GM18498 (cell line): ENCODE data around the gene MAP3K3.

Source experiments
- ATAC-seq: cut with Tn5 transposase; IDR thresholded peaks from one replicate; pipeline ENCODE4 v1.9.1; 2021; ENCODE audit warnings: mild to moderate bottlenecking, moderate library complexity; ENCODE audit not compliant: unreplicated experiment

MAP3K3 gene

DNA sequence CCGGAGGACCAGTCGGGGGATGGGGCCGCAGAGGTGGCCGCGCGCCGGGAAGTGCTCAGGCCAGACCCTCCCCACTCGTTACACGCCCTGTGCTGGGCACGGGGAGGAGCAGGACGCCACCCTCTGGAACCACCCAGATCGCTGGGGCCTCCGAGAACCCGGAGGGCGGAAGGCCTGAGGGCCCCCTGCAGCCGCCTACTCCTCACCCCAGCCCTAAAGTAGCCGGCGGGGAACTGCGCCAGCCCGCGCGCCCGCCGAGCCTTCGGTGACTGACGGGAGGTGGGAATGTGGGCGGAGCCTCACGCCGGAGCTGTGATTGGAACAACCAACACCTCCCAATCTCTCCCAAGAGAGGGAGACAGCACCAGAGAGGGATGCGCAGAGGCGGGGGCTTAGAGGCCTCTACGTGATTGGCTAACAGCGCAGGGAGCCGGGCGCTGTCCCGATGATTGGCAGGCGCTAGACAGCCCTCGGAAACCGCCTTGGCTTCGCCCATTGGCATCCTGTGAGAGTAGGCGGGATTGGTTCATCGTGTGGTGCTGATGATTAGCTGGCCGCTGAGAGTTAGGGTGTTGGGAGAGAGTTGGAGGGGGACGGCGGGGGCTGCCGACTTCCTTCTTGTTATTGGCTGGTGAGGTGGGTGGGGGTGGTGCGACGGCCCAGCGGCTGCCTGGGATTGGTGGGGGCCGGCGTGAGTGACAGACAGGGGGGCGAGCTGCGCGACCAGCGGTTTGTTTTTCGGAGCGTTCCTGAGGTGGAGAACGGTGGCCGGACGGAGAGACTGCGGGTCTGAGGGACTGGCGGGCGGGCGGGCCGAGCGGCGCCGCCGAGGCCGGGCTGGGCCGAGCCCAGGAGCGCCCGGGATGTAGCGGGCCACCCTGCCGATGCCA lies at the start of gene MAP3K3:
Gene MAP3K3, plus strand, starts transcription at position 734 of the 890 bp plus-strand sequence. CDS start 343 bp downstream, outside the sequence.
- ATAC-seq, result peak; percentile 89

DNA sequence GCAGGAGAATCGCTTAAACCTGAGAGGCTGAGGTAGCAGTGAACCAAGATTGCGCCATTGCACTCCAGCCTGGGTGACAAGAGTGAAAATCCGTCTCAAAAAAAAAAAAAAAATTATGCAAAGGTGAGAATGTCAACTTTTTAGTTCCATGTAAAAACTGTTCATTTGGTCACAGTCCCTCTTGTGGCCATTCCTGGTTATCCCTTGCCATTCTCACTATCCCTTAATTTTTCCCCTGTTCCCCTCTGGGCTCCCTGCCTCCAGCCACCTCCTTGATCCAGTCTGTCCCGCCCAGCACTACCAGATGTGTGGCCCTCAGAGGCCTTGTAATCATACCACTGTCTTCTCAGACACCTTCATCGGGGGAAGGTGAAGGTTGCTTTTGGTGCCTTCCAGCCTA lies 48.6 kb upstream of the MAP3K3 start:
- no peak for ATAC-seq

DNA sequence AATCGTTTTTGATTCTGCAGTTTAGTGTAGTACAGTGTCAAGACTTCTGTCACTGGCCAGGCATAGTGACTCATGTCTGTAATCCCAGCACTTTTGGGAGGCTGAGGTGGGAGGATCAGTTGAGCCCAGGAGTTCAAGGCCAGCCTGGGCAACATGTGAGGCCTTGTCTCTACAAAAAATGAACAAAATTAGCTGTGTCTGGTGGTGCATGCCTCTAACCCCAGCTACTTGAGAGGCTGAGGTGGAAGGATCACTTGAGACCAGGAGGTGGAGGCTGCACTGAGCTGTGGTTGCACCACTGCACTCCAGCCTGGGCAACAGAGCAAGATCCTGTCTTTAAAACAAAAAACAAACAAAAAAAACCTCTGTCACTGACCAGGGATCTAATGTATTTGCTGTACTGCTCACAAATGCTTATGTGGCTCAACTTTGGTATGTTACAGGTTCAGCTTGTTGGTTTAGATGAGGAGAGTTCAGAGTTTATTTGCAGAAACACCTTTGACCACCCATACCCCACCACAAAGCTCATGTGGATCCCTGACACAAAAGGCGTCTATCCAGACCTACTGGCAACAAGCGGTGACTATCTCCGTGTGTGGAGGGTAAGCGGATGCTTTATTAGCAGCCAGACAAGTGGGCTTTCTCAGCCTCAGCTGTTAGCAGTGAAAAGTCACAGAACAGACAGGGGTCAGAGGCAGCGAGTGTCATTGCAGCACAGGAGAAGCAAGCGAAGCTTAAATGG lies 44.0 kb upstream of the MAP3K3 start:
- no peak for ATAC-seq

DNA sequence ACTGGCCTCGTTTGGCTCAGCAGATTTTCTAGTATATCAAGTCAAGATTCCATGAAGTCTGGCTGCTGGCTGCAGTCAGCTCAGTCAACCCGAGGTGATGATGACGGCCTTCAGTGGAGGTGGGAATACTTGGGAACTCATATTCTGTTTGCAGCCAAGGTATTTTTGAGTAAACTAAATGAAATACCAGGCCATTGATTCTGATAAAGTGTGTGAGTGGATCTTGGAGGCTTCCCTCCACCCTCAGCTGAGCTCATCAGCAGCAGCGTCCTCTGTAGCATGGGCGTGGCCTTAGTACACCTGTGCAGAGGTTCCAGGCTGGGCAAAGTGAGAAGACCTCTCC lies 43.5 kb upstream of the MAP3K3 start:
- no peak for ATAC-seq

DNA sequence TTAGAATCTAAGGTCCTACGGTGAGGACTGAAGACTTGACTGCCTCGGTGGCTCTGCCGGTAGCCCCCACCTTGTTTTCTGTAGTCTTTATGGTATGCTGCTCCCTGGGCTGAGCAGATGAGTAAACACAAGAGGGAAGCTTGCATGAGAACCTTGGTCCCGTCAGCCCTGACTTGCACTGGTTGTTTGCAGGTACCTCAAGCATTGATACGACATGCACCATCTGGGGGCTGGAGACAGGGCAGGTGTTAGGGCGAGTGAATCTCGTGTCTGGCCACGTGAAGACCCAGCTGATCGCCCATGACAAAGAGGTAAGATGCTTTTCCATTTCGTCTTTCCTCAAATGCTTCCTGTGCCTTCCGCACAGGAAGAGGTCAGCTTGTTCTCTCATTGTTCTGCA lies 42.6 kb upstream of the MAP3K3 start:
- ATAC-seq, result no peak

DNA sequence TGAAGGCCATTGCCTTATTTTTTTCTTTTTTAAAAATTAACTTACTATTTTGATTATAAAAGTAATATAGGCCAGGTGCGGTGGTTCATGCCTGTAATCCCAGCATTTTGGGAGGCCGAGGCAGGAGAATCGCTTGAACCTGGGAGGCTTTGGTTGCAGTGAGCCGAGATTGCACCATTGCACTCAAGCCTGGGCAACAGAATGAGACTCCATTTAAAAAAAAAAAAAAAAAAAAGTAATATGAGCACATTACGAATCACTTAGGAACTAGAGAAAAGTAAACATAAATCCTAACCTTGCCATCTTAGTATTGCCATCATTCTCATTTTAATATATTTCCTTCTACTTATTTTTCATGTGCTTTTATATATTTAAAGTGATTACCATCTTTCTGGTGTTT lies 34.4 kb upstream of the MAP3K3 start:
- ATAC-seq, result no peak

DNA sequence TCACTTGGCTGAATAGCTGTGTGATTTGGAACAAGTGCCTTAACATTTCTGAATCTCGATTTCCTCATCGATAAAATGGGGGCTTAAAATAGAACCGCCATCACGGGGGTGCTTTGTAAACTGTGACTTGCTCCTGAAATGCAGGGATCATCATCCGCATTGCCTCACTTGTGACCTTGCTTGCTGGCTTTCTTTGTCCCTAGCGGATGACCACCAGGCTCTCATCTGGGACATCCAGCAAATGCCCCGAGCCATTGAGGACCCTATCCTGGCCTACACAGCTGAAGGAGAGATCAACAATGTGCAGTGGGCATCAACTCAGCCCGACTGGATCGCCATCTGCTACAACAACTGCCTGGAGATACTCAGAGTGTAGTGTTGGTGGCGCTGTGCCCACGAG lies 33.4 kb upstream of the MAP3K3 start:
- ATAC-seq, result no peak

DNA sequence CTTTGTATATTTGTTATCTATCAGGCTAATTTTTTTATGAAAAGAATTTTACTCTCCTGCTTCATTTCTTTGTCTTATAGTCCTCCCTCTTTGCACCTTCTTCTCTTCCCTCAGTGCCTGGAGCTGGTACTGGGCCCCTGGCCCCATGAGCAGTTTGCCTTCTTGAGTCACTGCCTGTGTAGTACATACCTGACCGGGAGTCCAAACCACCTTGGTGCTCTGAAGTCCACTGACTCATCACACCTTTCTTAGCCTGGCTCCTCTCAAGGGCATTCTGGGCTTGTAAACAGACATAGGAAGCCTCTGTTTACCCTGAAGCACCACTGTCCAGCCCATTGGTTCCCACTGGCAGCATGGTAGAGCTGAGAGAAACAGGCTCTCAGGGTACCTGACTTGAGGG lies 32.6 kb upstream of the MAP3K3 start:
- ATAC-seq, result no peak

DNA sequence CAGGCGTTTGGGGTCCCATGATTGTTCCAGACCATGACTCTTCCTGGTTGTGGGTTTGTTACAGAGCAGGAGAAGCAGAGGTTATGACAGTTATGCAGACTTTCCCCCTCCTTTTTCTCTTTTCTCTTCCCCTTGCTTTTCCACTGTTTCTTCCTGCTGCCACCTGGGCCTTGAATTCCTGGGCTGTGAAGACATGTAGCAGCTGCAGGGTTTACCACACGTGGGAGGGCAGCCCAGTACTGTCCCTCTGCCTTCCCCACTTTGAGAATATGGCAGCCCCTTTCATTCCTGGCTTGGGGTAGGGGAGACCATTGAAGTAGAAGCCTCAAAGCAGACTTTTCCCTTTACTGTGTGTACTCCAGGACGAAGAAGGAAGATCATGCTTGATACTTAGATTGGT lies 29.4 kb upstream of the MAP3K3 start:
- no peak for ATAC-seq

DNA sequence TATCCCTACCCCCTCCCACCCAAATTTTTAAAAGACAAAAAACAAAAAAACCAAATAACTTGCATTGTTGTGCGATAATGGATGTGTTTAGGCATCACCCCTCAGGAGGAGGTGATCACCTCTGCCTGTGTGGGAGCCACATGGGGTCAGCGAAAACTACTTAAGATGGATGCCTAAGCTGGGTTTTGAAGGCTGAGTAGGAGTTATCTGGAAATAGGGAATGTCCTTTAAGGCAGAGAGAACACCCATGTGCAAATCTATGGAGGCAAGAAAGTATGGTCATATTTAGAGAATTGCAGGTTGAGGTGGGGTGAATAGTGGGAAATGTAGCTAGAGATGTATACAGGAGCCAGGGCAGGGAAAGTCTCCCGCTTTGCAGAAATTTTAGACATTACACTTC lies 27.1 kb upstream of the MAP3K3 start:
- ATAC-seq, result no peak

DNA sequence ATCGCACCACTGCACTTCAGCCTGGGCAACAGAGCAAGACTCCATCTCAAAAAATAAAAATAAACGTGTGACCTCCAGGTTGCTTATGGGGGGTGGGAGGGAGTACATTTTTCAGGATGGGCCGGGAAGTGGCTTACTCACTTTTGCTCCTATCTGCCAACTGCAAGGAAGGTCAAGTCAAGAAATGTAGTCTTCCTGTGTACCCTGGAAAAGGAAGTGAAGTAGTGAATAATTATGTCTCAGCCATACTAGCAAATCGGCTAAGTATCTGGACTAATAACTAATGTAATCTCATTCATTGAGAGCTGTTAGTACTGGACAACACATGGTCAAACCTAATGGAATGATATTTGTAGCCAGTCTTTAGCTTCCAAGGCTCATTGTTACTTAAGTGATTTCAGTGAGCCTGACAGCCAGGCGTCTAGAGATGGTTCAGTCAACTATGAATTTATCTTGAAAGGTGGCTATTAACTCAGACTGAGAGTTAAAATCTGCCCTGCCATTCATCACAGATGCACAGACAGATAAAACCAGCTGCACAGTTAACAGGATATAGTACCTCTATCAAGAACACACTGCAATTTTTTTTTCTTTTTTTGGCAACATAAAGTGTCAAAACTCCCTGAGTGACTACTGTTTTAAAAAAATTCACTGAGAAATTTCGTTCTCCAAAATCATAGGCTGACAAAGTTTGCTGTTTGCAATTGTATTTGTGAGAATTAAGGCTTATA lies 25.2 kb upstream of the MAP3K3 start:
- no peak for ATAC-seq

DNA sequence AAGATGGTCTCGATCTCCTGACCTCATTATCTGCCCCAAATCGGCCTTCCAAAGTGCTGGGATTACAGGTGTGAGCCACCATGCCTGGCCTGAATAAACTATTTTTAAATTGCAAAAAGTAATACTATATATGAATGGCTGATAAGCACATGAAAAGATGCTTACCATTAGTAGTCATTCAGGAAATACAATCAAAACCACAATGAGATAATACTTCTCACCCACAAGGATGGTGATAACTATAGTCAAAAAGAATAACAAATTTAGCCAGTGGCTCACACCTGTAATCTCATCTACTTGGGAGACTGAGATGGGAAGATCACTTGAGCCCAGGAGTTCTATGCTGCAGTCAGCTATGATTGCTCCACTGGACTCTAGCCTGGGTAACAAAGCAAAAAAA lies 23.9 kb upstream of the MAP3K3 start:
- no peak for ATAC-seq

DNA sequence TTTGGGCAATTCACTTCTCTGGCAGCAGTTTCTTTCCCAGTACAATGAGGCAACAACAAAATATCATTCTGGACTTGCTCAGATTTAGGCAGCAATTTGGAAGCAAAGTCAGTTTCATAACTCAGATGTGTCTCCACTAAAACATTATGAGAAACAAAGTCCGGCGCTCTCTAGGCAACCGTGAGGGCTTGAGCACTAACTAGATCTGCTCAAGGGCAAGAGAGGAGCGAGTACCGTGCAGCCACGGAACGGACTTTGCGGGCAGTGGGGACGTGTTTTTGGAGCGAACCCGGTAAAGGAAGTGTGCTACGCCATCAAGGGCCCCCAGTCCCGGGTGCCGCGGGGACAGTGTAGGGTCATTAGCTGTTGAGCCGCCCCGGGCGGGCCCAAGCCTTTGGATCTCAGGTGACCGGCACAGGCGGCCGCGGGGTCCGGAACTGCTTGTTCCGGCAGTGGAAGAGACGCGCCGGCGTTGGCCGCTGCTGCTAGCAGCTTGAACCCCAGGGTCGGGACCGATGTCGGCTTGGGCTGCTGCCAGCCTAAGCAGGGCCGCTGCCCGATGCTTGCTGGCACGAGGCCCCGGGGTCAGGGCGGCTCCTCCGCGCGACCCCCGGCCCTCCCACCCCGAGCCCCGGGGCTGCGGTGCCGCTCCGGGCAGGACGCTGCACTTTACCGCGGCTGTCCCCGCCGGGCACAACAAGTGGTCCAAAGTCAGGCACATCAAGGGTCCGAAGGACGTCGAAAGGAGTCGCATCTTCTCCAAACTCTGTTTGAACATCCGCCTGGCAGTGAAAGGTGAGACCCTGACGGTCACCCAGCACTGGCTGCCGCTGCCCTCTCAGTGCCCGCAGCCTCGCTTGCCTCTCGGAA lies 21.4 kb upstream of the MAP3K3 start, which contains the start of gene TACO1:
Gene TACO1, plus strand, starts transcription at position 327 of the 870 bp plus-strand sequence. Its CDS starts 189 bp downstream, at position 516.
- peak; percentile 93 for ATAC-seq

DNA sequence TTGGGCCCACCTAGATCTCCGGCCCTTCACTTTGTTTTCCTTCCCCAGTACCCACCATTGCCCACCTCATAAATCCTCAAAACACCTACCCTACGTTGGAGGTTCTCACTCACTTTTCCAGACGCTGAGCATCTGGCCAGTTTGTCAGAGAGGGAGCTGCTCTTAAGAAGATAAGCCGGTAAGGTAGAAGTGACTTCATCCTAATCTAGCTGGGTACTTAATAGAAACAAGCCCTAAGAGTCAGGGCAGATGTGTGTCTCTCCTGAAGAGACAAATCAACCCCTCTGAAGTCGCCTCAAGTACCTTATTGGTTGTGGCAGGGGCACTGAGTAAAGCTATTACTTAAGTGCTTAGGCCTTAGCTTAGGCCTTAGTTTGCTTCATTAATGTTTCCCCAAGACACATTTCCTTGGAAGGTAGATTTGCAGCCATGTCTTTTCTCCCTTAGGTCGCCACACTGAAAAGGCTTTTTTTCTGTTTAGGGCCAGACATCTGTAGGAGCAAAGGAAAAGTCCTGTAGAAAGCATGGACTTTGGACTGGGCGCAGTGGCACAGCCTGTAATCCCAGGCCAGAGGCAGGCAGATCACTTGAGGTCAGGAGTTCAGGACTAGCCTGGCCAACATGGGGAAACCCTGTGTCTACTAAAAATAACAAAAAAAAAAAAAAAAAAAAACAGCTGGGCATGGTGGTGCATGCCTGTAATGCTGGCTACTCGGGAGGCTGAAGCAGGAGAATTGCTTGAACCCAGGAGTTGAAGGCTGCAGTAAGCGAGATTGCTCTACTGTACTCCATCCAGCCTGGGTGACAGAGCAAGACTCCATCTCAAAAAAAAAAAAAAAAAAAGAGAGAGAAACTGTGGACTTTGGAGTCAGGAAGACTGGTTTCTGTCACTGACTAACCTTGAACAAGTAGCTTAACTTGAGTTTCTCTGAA lies 20.5 kb upstream of the MAP3K3 start:
- no peak for ATAC-seq

DNA sequence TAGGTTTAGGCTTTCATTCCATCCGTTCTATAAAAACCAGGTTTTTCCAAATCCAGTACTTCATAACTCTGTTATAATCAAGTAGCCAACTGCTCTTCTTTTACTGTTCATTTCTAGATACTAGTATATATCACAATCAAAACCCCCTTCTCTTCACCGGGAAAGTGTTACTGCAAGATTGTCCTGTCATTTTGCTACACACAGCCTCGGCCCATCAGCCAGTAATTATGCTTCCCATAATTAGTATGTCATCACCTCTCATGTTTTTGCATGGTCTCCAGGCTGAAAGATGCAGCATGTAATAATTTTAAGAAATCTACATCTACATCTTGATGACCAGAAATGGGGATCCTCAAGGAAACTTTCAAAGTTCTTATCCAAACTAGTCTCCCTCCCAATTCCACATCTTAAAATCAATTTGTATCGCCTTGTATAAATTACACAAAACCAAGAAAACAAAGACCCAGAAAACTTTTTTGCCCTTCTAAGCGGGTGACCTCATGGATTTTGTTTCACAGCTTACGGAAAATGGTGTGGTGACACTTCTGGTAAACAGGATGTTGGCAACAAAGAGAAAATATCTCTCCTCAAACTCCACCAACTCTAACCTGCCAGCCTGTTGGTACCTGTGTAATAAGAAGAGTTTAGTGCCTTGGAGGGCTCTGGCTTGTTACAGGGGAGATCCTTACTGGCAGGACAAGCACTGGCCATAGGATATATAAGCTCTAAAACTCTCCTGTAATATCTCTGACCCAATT lies 12.2 kb upstream of the MAP3K3 start:
- no peak for ATAC-seq

DNA sequence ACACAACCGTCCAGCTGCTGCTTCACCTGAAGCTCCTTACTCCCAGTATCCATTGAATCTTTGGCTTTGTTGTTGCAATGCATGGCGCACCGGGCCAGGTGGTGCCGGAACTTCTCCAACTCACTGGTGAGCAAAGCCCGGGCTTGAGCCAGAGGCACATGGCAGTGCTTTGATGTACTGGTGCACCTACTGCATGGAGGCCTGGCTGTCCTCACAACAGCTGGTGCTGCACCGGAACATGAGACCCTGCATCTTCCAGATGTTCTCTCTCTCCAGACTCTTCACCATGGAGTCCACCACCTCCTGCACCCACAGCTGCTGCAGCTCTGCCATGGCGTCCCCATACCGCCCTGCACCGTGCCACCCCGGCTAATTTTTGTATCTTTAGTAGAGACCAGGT lies 11.4 kb upstream of the MAP3K3 start:
- no peak for ATAC-seq

DNA sequence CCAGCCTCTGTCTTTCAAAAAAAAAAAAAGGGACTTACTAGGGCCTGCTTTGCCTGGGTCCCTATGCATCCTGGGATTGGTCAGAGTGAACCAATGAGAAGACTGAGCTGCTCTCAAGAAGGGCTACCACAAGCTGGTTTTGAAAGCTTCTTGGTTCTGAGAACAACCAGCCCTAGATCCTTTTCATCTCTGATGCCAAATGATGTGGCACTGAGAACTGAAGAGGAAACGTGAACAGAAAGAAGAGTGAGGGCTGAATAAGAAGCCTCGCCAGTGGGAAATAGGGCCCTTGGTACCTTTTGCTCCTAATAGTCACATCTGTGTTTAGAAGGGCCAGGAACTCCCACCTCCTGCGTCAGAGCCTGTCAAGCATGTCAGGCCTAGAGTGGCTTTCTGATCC lies 10.9 kb upstream of the MAP3K3 start:
- ATAC-seq, result no peak

DNA sequence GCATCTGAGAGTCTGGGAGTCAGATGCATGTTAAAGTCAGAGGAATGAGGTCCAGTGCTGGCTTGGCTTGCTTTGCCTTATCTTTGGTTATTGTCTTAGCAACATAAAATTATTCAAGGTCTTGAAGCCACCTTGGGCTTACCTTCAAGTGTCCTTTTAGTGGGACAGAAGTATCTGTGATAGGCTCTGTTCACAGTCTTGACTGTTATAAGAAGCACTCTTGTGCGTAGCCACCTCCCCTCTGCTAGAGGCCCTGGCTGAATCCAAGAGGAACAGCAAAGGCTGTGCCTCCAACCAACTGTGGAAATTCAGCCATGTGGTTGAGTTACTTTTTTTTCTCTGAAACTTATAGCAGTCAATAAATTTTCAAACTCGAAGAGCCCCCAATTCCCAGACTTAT lies 8.6 kb upstream of the MAP3K3 start:
- no peak for ATAC-seq

DNA sequence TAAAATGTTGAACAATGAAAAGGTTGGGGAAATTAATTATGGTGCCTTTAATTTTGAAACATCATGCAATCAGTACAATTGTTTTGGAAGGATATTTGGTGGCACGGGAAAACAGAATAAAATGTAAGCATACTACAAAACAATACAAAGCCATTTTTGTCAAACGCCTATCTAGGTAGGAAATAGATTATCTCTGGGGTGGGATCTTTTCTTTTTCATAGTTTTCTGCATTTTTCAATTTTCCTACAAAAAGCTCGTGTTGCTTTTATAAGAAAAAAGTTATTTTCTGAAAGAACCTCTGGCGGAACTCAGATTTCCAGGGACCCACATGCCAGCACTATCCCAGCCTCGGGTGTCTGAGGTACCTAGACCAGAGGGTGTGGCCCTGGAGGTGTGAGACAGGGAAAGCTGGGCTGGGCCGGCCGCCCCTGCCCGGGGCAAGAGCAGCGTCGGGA lies 961 bp upstream of the MAP3K3 start:
- no peak for ATAC-seq
